ENCODE data around the gene TRDN. TPM values are rescaled to one million over a fixed set of nuclear protein-coding genes. Genes with fewer than 3 reads are reported as not detected.

Gene TRDN
- total and polyA plus RNA-seq, 10 donors = 0.03 to 0.20 (median 0.10) TPM; not detected in 7

- H3K36me3 ChIP-seq = no peaks in the 10 kb centered on the region
- DNase-seq = no peak
- WGBS, 5 donors = 62 to 79% (median 68%) methylated on average over 2 of the region's 2 CpGs
- no peak overlapping the region for H3K27ac ChIP-seq
- no peaks in the 10 kb centered on the region for H3K27me3 ChIP-seq (replicated peaks in 1 of 7)
- intact Hi-C loops (cut with DNase I; ENCODE audit: low total_unique reads) = no loop called here
- no peak overlapping the region for H3K4me3 ChIP-seq
- TF ChIP-seq CTCF (IDR thresholded peaks at IDR 0.05 in 8 of 11, conservative IDR thresholded peaks at IDR 0.05 in 3 of 11) (no peak), POLR2AphosphoS5 (IDR thresholded peaks at IDR 0.05) (no peak), POLR2A (IDR thresholded peaks at IDR 0.05) (no peak)
- H3K9me3 ChIP-seq = no peaks in the 10 kb centered on the region
- no peaks in the 10 kb centered on the region for H3K4me1 ChIP-seq
Measured at GRCh38 chr6:123363912-123364311, 272.8 kb downstream of the TRDN start.

- WGBS, 5 donors = 53 to 73% (median 59%) methylated on average over 2 of the region's 2 CpGs
- no peak for DNase-seq
- TF ChIP-seq CTCF (IDR thresholded peaks at IDR 0.05 in 8 of 11, conservative IDR thresholded peaks at IDR 0.05 in 3 of 11) = no peak
- no peak for TF ChIP-seq POLR2AphosphoS5 (IDR thresholded peaks at IDR 0.05)
- no peak for TF ChIP-seq POLR2A (IDR thresholded peaks at IDR 0.05)
Measured at GRCh38 chr6:123360359-123360758, 276.4 kb downstream of the TRDN start.

GRCh38 chr6:123352705-123353104, 284.0 kb downstream of the TRDN start:
- H3K4me3 ChIP-seq = no peak overlapping the region
- H3K4me1 ChIP-seq = no peaks in the 10 kb centered on the region
- H3K27ac ChIP-seq = no peak overlapping the region
- intact Hi-C loops (cut with DNase I; ENCODE audit: low total_unique reads) = no loop called here
- TF ChIP-seq POLR2A (IDR thresholded peaks at IDR 0.05) (no peak), CTCF (IDR thresholded peaks at IDR 0.05 in 8 of 11, conservative IDR thresholded peaks at IDR 0.05 in 3 of 11) (no peak), POLR2AphosphoS5 (IDR thresholded peaks at IDR 0.05) (no peak)
- H3K27me3 ChIP-seq (replicated peaks in 1 of 7) = no peaks in the 10 kb centered on the region
- no peaks in the 10 kb centered on the region for H3K36me3 ChIP-seq
- H3K9me3 ChIP-seq = no peaks in the 10 kb centered on the region
- DNase-seq = no peak
- 54 to 69% (median 63%) methylated on average over 3 of the region's 3 CpGs for WGBS, 5 donors

More at GRCh38 chr6:123360359-123360758, 276.4 kb downstream of the TRDN start:
- Histone ChIP-seq H3K36me3 (no peaks in the 10 kb centered on the region), H3K27ac (no peak overlapping the region), H3K9me3 (no peaks in the 10 kb centered on the region), H3K4me1 (no peaks in the 10 kb centered on the region), H3K4me3 (no peak overlapping the region), H3K27me3 (replicated peaks in 1 of 7) (no peaks in the 10 kb centered on the region)
- intact Hi-C loops (cut with DNase I; ENCODE audit: low total_unique reads) = no loop called here

- DNase-seq = no peak
- intact Hi-C loops (cut with DNase I; ENCODE audit: low total_unique reads) = no loop called here
- H3K4me3 ChIP-seq = no peak overlapping the region
- WGBS, 5 donors = 62 to 75% (median 73%) methylated on average over 3 of the region's 3 CpGs
- no peaks in the 10 kb centered on the region for H3K9me3 ChIP-seq
- TF ChIP-seq POLR2AphosphoS5 (IDR thresholded peaks at IDR 0.05) (no peak), CTCF (IDR thresholded peaks at IDR 0.05 in 8 of 11, conservative IDR thresholded peaks at IDR 0.05 in 3 of 11) (no peak), POLR2A (IDR thresholded peaks at IDR 0.05) (no peak)
- H3K27ac ChIP-seq = no peak overlapping the region
- H3K27me3 ChIP-seq (replicated peaks in 1 of 7) = no peaks in the 10 kb centered on the region
- no peaks in the 10 kb centered on the region for H3K4me1 ChIP-seq
- H3K36me3 ChIP-seq = no peaks in the 10 kb centered on the region
Measured at GRCh38 chr6:123352279-123352678, 284.5 kb downstream of the TRDN start.
